ENCODE results near the gene MSI2. TPM values are rescaled to one million over a fixed set of nuclear protein-coding genes. Genes with fewer than 3 reads are reported as not detected.

The MSI2 gene
- total and polyA plus RNA-seq, 2 experiments from 2014 or later, result 18.9 to 41.8 TPM

- H3K4me1 Mint-ChIP-seq, result peaks cover 79% of the 10 kb centered on the region
- H3K9me3 Mint-ChIP-seq, result no peaks in the 10 kb centered on the region; the same call in 1 of the 3 replicates
- Histone ChIP-seq H3K4me2 (no peak overlapping the region), H3K9me2 (ENCODE audit: insufficient read depth) (no peaks in the 10 kb centered on the region), H3K36me3 (ENCODE audit: insufficient read depth) (no peaks in the 10 kb centered on the region), H3K4me1 (ENCODE audit: insufficient read depth) (peaks cover 48% of the 10 kb centered on the region), H3K79me2 (replicated peaks; ENCODE audit: insufficient read depth) (peaks cover 2% of the 10 kb centered on the region; the same call in 1 of the 2 replicates), H2AFZ (no peak overlapping the region), H3K27me3 (ENCODE audit: insufficient read depth) (no peaks in the 10 kb centered on the region), H4K20me1 (replicated peaks; ENCODE audit: insufficient read depth) (no peaks in the 10 kb centered on the region), H3F3A (replicated peaks; ENCODE audit: low read depth) (no peaks in the 10 kb centered on the region; the same call in 1 of the 2 replicates), H3K4me3 (no peak overlapping the region), H3K27ac (ENCODE audit: low read depth) (no peak overlapping the region)
- no peaks in the 10 kb centered on the region; the same call in 2 of the 3 replicates for H3K36me3 Mint-ChIP-seq (ENCODE audit: low read depth)
- no peak for ATAC-seq
- H3K27me3 Mint-ChIP-seq (ENCODE audit: insufficient read depth, low read depth, poor library complexity), result peaks cover 13% of the 10 kb centered on the region
- no peak for TF ChIP-seq ZNF331 (CRISPR knock-in tag; IDR thresholded peaks at IDR 0.05; ENCODE audit: low read depth)
- TF ChIP-seq EZH2 (IDR thresholded peaks at IDR 0.05; ENCODE audit: low read depth, unreplicated experiment), result no peak
- TF ChIP-seq STAT1 (IDR thresholded peaks at IDR 0.05; ENCODE audit: unreplicated experiment), result no peak
- TF ChIP-seq CREB1 (CRISPR knock-in tag; IDR thresholded peaks at IDR 0.05; ENCODE audit: low read depth), result no peak
- TF ChIP-seq REST (IDR thresholded peaks at IDR 0.05; ENCODE audit: unreplicated experiment), result no peak
- TF ChIP-seq POLR2AphosphoS5 (IDR thresholded peaks at IDR 0.05; ENCODE audit: low read depth), result no peak
- TF ChIP-seq ZNF114 (CRISPR knock-in tag; IDR thresholded peaks at IDR 0.05), result no peak
- no peak for TF ChIP-seq NANOG (IDR thresholded peaks at IDR 0.05; ENCODE audit: borderline replicate concordance)
- no peak overlapping the region for H3K4me3 Mint-ChIP-seq
- DNase-seq (ENCODE audit: low spot score), result no peak
- H3K27ac Mint-ChIP-seq, result no peak overlapping the region
These were observed 211.5 kb downstream of the MSI2 start for GRCh38 chr17:57467801-57468200.

- no peaks in the 10 kb centered on the region for H3K36me3 ChIP-seq (ENCODE audit: insufficient read depth)
- Mint-ChIP-seq H3K4me1 (peaks cover 84% of the 10 kb centered on the region), H3K36me3 (ENCODE audit: low read depth) (no peaks in the 10 kb centered on the region), H3K4me3 (no peak overlapping the region), H3K27me3 (ENCODE audit: insufficient read depth, low read depth, poor library complexity) (peaks cover 10% of the 10 kb centered on the region), H3K27ac (no peak overlapping the region), H3K9me3 (no peaks in the 10 kb centered on the region; the same call in 1 of the 3 replicates)
- H3K27ac ChIP-seq (ENCODE audit: low read depth), result no peak overlapping the region
- no peaks in the 10 kb centered on the region; the same call in 1 of the 2 replicates for H3F3A ChIP-seq (replicated peaks; ENCODE audit: low read depth)
- no peak for DNase-seq (ENCODE audit: low spot score)
- peaks cover 61% of the 10 kb centered on the region for H3K4me1 ChIP-seq (ENCODE audit: insufficient read depth)
- no peaks in the 10 kb centered on the region; the same call in 1 of the 2 replicates for H4K20me1 ChIP-seq (replicated peaks; ENCODE audit: insufficient read depth)
- no peaks in the 10 kb centered on the region for H3K9me2 ChIP-seq (ENCODE audit: insufficient read depth)
- no peak overlapping the region for H2AFZ ChIP-seq
- H3K4me3 ChIP-seq, result no peak overlapping the region
- H3K79me2 ChIP-seq (replicated peaks; ENCODE audit: insufficient read depth), result peaks cover 7% of the 10 kb centered on the region; the same call in 1 of the 2 replicates
- H3K27me3 ChIP-seq (ENCODE audit: insufficient read depth), result no peaks in the 10 kb centered on the region
- no peak for ATAC-seq
- H3K4me2 ChIP-seq, result no peak overlapping the region
- TF ChIP-seq STAT1 (IDR thresholded peaks at IDR 0.05; ENCODE audit: unreplicated experiment), result no peak
- no peak for TF ChIP-seq POLR2AphosphoS5 (IDR thresholded peaks at IDR 0.05; ENCODE audit: low read depth)
- TF ChIP-seq CREB1 (CRISPR knock-in tag; IDR thresholded peaks at IDR 0.05; ENCODE audit: low read depth), result no peak
- no peak for TF ChIP-seq JUNB (IDR thresholded peaks at IDR 0.05; ENCODE audit: unreplicated experiment)
- no peak for TF ChIP-seq ZNF331 (CRISPR knock-in tag; IDR thresholded peaks at IDR 0.05; ENCODE audit: low read depth)
- TF ChIP-seq, protein P1, sequence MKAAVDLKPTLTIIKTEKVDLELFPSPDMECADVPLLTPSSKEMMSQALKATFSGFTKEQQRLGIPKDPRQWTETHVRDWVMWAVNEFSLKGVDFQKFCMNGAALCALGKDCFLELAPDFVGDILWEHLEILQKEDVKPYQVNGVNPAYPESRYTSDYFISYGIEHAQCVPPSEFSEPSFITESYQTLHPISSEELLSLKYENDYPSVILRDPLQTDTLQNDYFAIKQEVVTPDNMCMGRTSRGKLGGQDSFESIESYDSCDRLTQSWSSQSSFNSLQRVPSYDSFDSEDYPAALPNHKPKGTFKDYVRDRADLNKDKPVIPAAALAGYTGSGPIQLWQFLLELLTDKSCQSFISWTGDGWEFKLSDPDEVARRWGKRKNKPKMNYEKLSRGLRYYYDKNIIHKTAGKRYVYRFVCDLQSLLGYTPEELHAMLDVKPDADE (IDR thresholded peaks at IDR 0.05), result no peak
These were observed 212.8 kb downstream of the MSI2 start for GRCh38 chr17:57468932-57469775.

Measured in GM23338 (cell line).